Stomach (tissue), 4 donors: Measurements from ENCODE around the gene RSKR.

Experiments used
- CTCF ChIP-seq, 7 experiments: fragments of 450-650 bp in 4 of 7; fragments of 200-600 bp in 3 of 7; sonication (generic) in 3 of 7; IDR thresholded peaks; one replicate each; pipeline ENCODE4 v1.5.1; 2016 to 2019; ENCODE audit warnings: antibody characterized with exemption in 7 of 7, control low read depth in 2 of 7, mild to moderate bottlenecking in 1 of 7
- EP300 ChIP-seq: sonication (generic); formaldehyde crosslinking; IDR thresholded peaks from one replicate; pipeline ENCODE4 v1.6.1; 2017; ENCODE audit warnings: antibody characterized with exemption

GRCh38 chr17:28657756-28658155 is 43.8 kb upstream of the RSKR start:
- TF ChIP-seq CTCF (IDR thresholded peaks at IDR 0.05) = no peak
- no peak for TF ChIP-seq EP300
